Cardiac fibroblast (primary cell): Measurements from ENCODE around the gene GSE1.

Experiments
- DNase-seq, 2 donors: peaks; one replicate each; pipeline versions ENCODE4 v3.0.0 to v3.0.0-alpha.2; 2010; ENCODE audit warnings: low read depth in 2 of 2
- H3K4me3 ChIP-seq, 2 donors: replicated peaks in 1 of 2; 1 replicate in 1 of 2; 2 replicates in 1 of 2; pipeline ENCODE4 v1.5.1; 2011; ENCODE audit warnings: low read depth in 2 of 2, low read length in 2 of 2, mild to moderate bottlenecking in 2 of 2, moderate library complexity in 1 of 2
- TF ChIP-seq, protein P1 (sequence below): IDR thresholded peaks from one replicate; pipeline ENCODE4 v1.5.1; 2011; ENCODE audit warnings: low read depth, mild to moderate bottlenecking, low read length, inconsistent platforms

Gene GSE1

DNA sequence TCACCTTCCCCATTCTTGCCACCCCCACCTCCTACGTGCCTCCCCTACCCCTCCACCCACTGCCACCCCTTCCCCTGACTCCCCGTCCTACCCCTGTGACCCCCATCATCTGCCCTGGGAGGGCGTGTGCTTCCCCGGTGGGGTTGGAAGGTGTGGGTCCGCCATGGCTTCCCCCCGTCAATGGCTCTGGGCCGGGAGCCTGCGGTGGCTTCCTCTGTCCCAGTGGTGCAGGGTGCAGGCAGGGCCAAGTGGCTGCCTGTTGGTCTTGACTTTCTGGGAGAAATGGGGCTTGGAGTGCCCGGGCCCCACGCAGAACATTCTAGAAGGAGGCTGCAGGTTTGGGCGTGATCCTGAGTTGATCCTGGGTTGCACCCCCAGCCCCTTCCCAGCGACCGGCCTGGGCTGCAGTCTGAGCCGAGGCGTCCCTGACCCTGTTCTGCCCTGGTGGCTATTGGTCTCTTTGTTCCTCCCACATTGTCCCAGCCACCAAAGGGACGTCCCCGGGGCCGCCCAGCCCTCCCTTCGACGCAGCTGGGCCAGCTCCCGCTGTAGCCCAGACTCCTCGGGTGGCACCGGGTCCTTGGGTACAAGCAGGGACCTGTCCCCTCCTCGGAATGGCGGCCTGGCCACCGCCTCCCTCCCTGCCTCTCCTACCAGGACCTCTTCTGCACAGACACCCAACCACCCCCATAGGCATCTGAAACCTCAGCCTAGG lies 25.7 kb downstream of the GSE1 start:
- DNase-seq: no peak
- TF ChIP-seq, protein P1, sequence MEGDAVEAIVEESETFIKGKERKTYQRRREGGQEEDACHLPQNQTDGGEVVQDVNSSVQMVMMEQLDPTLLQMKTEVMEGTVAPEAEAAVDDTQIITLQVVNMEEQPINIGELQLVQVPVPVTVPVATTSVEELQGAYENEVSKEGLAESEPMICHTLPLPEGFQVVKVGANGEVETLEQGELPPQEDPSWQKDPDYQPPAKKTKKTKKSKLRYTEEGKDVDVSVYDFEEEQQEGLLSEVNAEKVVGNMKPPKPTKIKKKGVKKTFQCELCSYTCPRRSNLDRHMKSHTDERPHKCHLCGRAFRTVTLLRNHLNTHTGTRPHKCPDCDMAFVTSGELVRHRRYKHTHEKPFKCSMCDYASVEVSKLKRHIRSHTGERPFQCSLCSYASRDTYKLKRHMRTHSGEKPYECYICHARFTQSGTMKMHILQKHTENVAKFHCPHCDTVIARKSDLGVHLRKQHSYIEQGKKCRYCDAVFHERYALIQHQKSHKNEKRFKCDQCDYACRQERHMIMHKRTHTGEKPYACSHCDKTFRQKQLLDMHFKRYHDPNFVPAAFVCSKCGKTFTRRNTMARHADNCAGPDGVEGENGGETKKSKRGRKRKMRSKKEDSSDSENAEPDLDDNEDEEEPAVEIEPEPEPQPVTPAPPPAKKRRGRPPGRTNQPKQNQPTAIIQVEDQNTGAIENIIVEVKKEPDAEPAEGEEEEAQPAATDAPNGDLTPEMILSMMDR: no peak
- no peak overlapping the region for H3K4me3 ChIP-seq

DNA sequence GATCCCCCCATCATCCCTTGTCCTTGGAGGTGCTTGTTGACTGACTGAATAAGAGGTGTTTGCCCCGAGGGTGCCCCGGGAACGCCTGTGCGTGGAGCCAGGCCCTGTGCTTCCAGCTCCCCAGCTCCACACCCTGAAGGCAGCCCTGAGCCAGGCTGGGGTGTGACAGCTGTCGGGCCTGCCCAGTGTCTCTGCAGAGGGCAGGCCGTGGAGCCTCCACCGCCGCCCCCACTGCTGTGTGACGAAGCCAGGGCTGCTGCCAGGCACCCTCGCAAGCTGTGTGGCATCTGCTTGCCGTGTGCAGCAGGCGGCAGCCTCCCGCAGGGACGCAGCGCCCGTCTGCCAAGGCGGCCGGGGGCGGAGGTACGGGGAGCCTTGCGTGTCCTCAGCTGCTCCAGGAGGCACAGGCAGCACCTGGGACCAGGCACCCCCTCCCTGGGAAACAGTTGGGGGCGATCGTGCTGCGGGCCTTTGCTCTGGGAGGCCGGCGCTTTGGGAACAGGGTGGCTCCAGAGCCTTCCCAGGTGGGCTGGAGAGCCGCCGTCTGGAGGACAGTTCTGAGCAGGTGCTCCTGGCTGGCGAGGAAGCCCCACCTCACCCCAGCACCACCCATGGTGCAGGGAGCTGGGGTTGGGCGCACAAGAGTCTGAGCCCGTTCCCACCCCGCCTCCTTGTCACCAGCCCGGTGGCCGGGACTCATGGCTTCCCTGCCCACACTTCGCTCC lies 26.6 kb downstream of the GSE1 start:
- DNase-seq: no peak
- H3K4me3 ChIP-seq: no peak overlapping the region
- TF ChIP-seq, protein P1: no peak

DNA sequence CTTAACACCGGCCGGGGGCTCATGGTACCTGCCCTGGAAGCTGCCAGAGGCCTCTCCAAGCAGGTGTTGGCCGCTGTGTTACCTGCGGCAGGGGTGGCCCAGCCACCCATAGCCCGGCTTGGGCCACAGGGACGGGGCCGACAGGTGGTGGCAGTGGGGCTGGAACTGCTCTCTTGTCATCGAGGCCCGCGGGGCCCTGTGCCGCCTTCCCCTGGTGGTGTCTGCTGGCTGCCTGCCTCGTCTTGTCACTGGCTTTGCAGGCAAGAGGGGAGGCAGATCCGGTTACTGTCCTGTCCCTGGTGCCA lies 27.1 kb downstream of the GSE1 start:
- no peak overlapping the region for H3K4me3 ChIP-seq
- TF ChIP-seq, protein P1: no peak
- DNase-seq: no peak

DNA sequence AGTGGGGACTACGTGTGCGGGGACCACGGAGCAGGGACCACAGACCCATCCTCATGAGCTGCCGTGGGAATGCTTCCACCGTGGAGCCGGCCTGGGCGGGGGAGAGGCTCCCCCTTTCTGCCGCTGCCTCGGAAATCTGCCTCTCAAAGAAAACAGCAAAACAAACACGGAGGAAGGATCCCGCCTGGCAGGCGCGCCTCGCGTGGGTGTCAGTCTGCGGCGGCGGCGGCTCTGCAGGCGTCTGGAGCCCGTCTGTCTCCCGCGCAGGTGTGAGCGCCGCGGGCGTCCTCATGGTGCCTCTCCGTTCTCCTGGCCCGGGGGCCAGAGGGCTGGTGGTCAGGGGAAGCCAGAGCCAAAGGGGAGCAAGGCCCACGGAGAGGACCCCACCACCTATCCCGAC lies 27.5 kb downstream of the GSE1 start:
- no peak for DNase-seq
- TF ChIP-seq, protein P1: no peak
- H3K4me3 ChIP-seq: no peak overlapping the region

DNA sequence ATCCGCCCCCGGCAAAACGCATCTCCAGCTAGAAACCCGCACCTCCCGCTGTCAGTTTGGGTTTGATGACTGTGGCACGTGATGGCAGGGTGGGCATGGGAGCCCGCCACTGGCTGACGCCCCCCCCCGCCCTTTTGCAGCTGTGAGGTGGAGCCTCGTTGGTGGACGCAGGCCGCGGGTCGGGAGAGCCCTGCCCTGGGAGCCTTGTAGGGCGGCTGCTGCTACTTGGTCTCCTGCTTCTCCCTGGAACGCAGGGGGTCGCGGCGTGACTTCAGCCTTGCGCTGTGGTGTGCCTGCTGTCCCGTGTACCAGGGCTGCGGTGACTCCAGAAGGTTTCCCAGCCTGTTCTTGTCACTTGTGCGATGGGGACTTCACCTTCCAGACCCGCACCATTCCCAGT lies 28.2 kb downstream of the GSE1 start:
- no peak for DNase-seq
- TF ChIP-seq, protein P1: no peak
- no peak overlapping the region for H3K4me3 ChIP-seq

DNA sequence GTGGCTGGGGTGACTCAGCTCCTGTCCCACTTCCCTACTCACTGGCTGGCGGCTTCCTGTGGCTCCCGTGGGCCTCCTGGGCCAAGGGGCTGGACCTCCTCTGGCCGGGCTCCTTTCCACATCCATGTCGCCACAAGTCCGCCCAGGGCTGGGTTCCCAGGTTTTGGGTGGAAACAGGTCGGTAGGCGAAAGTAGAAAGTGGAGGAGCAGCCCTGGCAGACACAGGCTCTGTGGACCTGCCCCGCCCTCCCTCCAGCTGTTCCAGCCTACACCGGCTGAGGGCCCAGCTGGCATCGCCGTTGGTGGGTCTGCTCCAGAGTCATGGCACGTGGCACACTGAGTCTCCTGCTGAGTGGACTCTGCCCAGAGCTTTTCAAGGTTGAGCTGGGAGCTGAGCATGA lies 28.7 kb downstream of the GSE1 start:
- DNase-seq: no peak
- H3K4me3 ChIP-seq: no peak overlapping the region
- TF ChIP-seq, protein P1: no peak
